Activated T-helper 9 cell treated with anti-CD3 and anti-CD28 coated beads, Interleukin-2, amount 50 U/mL, for 16 hours (primary cell): ENCODE results near the gene OR2T27.
"Not testable (repeated sequence)": the region's sequence is repeated elsewhere in the genome, so short reads cannot be mapped to it uniquely, and the experiment has no call there.

Source experiments
- DNase-seq: peaks from one replicate; pipeline ENCODE4 v3.0.0-alpha.2; 2020; ENCODE audit warnings: low read depth

The OR2T27 gene

DNA sequence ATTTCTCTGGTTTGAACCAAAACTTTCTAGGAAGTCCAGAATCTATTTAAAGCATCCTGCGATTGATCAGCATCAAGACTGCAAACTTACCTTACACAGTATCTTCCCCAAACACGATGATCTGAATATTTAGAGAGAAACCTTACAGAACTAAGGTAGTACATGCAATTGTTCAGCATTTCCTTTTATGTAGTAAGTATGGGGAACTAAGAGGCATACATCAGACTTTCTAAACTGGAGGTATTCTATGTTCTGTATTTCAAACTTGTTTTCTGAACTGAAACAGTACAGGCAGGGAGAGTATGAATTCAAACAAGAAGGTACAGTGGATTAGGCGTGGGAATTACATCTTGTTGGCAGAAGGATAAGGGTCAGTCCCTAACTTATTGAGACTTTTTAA is at the start of gene OR2T27:
TSS of gene OR2T27 (minus strand) at position 175 of the 400 bp plus-strand sequence. CDS start 4,644 bp downstream, outside the sequence.
- DNase-seq = not testable (repeated sequence)

DNA sequence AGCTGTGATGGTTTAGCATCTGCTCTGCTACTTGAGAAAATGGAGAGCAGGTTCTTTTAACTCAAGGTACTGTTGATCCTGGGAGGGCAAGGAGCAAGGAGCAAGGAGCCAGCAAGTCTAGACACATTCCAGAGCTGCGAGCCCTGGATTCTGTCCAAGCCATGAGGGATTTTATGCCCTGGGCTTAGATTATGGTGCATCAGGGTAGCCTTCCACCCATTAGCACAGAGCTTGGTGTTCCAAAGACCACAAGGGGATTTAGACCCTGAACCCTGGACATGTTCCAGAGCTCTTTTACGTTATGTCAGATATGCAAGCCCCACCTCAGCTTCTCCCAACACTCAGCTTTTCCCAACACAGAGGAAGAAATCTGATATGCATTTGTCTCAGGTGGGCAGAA is 49.3 kb upstream of the OR2T27 start:
- DNase-seq = no peak

- no peak for DNase-seq
Observed at GRCh38 chr1:248703674-248704073, 48.3 kb upstream of the OR2T27 start.

DNA sequence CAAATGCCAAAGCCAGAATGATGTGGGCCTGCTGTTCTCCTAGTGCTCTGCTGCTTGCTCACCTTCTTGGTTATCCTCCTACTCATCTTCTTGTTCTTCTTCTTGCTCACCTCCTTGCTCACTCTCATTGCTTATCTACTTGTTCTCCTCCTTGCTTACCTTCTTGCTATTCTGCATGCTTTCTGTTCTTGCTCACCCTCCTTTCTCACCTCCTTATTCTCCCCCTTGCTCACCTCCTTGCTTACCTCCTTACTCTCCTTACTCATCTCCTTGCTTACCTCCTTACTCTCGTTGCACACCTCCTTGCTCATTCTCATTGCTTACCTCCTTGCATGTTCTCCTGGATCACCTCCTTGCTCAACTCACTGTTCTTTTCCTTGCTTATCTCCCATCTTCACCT is 47.4 kb upstream of the OR2T27 start, which contains the start of gene OR14I1:
TSS of gene OR14I1 (minus strand) at position 53 of the 400 bp plus-strand sequence.
- no peak for DNase-seq

DNA sequence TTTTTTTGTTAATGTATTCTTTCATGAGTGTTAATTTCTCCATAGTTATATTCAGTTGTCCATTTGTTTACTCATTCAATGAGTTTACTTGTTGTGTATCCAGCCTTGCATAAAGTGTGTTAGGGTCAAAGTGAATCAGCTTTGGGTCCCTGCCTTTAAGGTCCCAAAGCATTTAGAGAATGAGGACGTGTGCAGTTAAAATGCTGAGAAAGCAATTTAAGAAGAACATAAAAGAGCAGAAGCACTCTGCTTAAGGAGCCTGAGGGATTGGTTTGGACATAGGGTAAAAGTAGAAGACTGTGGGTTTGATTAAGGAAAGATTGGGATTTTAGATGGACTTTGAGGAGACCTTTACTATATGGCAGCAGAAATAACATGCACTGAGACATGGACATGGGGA is 43.8 kb upstream of the OR2T27 start:
- DNase-seq = no peak

GRCh38 chr1:248697907-248698306 is 42.6 kb upstream of the OR2T27 start:
- no peak for DNase-seq

DNA sequence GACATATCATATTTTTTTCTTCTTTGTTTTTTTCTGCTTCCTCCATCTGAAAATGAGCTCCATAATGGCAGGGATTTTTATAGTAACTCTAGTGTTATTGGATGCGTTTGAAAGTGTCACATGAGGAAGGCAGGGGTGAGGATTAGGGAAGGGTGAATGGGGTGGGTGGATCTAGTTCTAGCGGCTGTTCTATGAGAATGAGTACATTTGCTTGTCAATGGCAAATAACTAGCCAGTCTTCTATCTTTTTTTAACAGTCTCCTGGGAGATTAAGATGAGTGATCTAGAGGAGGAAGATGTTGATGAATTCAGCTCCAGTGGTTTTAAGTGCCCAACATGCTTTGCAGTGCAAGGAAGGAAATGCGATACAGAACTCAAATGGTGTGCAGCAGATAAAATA is 41.4 kb upstream of the OR2T27 start:
- no peak for DNase-seq

DNA sequence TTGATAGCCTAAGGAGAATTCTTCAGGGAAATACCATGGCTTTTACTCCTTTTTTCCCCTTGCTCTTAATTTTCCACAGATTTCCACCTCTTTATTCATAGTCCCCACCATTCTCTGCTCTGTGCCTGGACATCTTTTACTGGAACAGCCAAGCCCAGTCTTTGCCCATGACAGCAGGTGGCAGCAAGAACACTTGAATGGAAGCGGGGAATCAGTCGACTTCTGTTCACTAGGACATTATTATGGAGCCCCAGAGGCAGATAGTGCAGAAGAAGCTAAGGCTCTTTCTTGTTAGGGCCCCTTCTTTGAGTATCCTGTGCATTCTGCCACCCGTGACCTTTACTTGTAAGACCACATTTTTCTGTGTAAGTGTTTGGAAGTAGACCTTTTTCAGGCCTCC is 40.9 kb upstream of the OR2T27 start:
- DNase-seq = no peak

DNA sequence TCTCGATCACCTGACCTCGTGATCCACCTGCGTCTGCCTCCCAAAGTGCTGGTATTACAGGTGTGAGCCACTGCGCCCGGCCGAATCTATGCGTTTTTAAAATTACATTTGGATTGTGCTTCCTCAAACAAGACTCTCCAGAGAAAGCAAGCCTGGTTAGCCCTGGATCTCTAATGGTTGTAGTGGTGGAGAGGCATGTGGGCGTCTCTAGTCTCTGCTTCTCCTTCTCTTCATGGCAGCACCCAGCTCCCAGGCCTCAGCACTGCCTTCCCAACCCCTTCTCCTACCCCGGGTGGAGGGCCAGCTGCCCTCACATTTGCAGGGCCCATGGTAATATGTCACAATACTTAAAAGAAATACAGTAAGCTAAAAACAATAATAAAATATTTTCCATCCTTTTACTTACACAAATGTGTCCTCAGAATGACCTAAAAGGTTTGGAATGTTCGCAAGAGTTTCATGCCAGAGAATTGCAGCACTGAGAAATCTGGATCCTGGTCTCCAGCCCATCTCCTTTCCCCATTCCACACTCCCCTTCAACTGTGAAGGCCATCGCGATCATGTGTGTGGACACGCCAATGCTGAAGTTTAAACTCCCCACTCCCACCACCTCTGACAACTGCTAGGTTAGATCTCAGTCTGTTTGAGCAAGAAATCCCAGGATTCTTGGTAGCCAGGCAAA is 40.3 kb upstream of the OR2T27 start:
- no peak for DNase-seq

GRCh38 chr1:248691567-248692155 is 36.3 kb upstream of the OR2T27 start:
- DNase-seq = no peak

GRCh38 chr1:248688527-248689298 is 33.4 kb upstream of the OR2T27 start:
- no peak for DNase-seq

- no peak for DNase-seq
Observed at GRCh38 chr1:248686815-248687214, 31.5 kb upstream of the OR2T27 start.

DNA sequence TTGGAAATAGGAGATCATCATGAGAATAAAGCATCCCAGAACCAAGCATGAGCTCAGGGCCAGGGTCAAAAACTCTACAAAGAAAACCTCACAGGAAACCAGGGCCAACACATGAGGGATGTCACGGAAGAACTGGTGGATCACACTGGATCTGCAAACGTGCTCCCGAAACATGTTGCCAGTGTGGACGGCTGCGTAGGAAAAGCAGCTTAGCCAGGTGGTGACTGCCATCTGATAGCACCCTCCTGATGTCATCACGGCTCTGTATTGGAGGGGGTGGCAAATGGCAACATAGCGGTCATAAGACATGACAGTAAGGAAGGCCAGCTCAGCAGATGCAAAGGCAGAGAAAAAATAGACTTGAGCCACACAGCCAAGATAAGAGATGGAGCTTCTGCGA is 26.3 kb upstream of the OR2T27 start:
- no peak for DNase-seq

GRCh38 chr1:248670003-248670402 is 14.7 kb upstream of the OR2T27 start:
- no peak for DNase-seq

GRCh38 chr1:248663453-248664328 is 8.4 kb upstream of the OR2T27 start:
- DNase-seq = not testable (repeated sequence)

DNA sequence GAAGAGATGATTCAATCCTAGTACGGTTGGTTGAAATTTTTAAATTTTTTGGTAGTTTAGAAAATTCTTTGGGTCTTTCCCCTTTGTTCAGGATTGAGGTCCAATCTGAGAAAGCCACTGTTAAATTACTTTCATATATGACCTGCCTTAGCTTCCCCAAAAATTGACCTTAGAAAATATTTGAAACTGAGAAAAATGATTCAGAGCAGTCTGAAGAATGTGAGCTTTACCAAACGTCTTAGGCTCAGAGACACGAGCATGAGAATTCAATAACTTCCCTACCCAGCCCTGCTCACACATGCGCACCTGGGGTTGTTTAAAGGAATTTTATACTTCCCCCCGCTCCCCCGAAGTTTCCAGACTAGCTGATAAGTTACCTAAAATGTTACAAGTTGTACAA is 1.5 kb upstream of the OR2T27 start:
- not testable (repeated sequence) for DNase-seq

- not testable (repeated sequence) for DNase-seq
Observed at GRCh38 chr1:248648770-248649536, 6.4 kb downstream of the OR2T27 start.

DNA sequence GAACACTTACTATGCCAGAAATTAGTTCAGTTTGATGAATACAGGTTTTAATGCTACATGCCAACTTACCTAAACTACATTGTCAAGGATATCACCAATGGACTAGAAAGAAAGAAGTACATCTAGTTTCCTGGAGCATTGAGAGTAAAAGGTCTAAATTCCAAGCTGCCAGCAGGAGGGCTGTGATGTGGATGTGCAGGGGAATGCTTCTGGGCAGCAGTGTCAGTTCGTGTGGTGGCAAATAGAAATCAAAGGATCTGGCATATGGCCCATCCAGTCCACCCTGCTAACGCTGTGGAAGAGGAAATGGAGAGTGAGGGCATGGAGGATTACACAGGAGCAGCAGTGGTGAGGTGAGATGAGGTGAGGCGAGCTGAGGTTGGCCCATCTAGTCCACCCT is 10.2 kb downstream of the OR2T27 start, which contains the start of gene OR2T35:
TSS of gene OR2T35 (minus strand) at position 101 of the 400 bp plus-strand sequence. CDS start 6,020 bp downstream, outside the sequence.
- DNase-seq = not testable (repeated sequence)

GRCh38 chr1:248642971-248643651 is 12.2 kb downstream of the OR2T27 start:
- DNase-seq = not testable (repeated sequence)

DNA sequence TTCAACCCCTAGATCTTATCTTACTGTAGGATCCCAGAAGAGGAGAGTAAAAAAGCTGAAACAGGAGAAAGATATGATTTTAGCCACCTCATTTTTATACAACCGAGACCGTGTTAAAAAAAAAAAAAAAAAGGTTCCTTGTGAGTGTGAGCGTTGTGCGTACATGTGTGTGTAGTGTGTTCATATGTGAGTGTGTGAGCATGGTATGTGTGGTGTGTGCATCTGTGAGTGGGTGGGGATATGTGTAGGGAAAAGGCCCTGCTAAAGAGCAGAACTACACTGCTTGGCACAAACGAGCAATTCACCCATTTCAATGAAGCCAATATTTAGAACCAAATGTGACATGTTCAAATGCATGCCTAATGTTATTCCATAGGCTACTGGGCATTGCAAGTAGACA is 13.7 kb downstream of the OR2T27 start:
- not testable (repeated sequence) for DNase-seq
